HG03457 (cell line): ENCODE results near the gene DERL3.
A peak's percentile ranks its signal among the peaks of the same experiment; 100 is the strongest.

Experiments
- ATAC-seq: cut with Tn5 transposase; IDR thresholded peaks from one replicate; pipeline ENCODE4 v1.9.1; 2021; ENCODE audit warnings: moderate number of reproducible peaks; ENCODE audit not compliant: unreplicated experiment

DERL3 gene

DNA sequence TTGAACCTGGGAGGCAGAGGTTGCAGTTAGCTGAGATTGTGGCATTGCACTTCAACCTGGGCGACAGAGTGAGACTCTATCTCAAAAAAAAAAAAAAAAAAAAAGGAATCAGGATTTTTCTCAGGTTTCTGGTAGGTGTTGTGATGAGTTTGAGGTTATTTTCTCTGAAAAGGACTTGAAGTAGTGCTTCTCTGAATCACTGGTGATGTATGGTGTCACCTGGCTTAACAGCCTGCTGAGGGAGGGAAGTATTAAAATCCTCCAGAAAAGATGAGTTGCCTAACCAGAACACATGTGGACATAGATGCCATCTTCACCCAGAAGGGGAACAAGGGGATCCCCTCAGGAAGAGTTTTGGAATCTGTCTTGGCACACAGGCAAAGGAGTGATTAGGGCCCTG lies 32.0 kb downstream of the DERL3 start:
- ATAC-seq, result no peak

DNA sequence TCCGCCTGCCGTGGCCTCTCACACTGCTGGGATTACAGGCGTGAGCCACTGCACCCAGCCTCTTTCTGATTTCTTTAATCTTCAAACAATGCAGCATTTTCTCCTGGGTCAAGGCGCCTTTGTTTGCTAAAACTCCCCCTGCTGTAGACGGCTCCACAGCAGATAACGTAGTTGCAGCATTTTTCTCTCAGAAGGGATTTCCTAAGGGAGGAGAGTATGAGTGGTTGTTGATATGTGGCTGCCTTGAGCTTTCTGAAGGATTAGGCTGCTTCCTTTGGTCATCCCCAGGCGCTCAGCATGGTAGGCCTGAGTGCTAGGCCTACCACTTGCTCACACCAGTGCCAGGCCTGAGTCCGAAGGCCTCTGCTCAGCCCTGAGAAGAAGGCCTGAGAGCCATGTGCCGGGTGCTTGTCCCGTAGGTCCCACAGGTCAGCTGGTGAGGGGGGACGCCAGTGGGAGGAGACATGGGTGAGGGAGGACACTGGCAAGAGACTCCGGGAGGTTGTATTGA lies 34.0 kb downstream of the DERL3 start:
- ATAC-seq, result no peak

DNA sequence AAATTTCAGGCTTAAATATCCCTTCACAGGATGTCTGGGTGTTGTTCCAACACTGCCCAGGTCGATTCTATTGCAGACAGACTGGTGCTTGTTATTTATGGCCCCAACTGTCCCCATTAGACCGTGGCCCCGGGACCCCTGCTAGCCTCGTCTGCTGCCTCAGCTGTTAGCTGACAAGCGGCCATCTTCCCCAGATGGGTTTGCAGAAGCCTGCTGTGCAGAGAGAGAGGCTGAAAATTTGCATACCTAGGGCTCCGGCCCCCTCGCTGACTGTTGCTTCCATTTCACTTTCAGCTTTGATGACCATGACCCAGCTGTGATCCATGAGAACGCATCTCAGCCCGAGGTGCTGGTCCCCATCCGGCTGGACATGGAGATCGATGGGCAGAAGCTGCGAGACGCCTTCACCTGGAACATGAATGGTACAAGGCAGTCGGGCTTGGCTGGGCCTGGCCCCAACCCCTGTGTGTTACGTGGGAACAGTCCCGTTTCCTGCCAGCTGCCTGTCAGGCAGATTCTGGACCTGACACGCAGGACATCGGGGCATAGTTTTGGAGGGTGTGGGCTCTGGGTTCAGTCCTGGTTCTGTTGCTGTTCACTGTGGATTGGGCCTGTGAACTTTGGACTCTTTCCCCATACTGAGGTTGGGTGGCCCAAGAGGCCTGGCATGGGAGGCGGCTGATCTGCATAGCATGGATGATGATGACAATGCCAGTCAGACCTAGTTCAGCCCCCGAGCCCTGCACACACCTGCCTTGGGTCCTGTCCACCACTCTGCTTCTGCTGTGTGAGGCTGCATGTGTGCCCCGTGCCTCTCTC lies 35.6 kb downstream of the DERL3 start:
- no peak for ATAC-seq

DNA sequence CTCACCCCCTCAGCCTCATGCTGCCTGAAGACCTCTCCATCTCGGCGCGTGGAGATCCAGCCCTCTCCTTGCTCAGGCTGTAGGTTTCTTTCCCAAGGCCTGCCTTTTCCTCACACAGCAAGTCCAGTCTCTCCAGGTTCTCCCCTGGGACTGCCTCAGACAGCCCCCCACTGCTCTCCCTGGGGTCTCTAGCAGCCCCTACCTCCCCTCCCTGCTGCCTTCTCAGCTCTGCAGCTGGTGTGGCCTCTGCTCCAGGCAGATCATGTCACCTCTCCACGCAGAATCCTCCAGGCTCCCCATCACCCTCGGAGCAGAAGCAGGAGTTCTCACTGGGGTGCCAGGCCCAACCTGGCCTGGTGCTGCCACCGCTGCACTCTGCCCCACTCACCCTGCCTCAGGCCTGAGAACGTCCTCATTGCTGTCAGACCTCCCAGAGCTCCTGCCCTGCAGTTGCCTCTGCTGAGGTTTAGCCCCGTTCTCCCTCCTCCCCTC lies 36.9 kb downstream of the DERL3 start:
- ATAC-seq, result no peak

DNA sequence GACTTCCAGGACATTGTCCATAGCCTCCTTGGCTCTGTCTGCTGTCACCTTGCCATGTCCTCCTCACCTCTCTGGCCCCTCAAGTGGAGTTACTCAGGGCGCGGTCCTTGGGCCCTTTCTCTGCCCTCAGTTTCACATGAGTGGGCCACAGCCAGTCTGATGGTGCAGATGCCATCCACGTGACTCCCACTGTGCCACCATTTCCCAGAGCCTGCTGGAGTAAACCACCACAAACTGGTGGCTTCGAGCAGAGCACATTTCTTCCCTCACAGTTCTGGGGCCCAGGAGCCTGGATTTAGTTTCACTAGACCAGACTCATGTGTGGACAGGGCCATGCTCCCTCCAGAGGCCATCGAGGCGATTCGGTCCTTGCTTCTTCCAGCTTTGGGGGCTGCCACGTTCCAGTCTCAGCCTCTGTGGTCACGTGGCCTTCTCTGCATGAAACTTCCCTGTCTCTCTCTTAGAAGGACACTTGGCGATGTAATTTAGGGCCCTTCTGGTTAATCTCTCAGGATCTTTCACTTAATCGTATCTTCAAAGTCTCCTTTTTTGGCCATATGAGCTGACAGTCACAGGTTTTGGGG lies 37.5 kb downstream of the DERL3 start:
- no peak for ATAC-seq

DNA sequence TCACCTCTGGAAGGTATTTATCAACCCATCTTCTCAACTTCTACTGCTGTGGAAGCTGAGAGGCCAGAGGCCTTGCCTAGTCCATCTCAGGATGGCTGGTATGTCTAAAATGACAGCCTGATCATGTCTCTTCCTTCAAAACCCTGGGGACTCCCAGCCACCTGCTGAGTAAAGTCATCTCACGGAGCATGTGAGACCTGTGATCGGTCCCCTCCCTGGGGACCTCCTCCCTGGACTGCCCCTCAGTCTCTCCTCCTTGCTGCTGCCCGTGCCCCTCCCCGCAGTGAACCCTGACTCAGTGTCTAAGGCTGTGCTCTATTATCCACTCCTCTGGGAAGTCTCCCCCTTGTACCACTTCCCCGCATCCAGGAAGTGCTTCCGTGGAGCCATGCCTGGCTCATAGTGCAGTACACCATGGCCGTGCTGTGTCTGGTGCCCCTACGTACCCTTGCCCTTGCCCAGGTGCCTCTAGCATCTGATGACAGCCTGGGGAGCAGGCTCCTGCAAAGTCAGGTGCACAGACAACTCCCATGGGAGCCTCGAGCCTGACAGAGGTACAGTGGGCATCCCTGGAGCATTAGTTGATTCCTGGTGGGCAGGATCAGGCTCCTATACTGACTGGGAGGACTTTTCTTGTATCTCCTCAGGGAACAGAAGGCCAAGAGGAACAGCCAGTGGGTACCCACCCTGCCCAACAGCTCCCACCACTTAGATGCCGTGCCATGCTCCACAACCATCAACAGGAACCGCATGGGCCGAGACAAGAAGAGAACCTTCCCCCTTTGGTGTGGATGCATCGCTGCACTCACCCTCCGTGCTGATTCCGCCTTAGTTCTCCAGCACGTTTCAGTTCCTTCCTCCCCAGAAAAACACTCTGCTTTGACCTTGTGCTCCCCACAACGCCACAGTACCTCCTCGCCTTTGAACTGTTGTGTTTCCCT lies 38.2 kb downstream of the DERL3 start:
- no peak for ATAC-seq

DNA sequence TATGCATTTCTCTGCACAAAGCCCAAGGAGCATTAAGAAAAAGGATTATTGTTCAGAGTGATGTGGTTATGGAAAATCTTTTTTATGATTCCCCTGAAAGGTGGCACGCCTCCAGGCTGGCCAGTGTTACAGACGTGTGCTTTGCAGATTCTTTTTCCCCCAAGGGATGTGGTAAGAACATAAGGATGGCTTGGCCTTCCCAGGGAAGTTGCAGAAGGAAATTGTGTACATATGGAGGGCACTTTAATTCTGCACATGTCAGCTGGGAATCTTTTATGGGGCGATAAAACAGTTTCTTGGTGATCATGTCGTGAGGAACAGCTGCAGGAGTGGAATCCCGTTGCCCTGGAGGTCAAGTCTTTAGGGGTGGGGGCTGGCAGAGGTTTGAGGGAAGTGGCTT lies 42.3 kb downstream of the DERL3 start:
- no peak for ATAC-seq

DNA sequence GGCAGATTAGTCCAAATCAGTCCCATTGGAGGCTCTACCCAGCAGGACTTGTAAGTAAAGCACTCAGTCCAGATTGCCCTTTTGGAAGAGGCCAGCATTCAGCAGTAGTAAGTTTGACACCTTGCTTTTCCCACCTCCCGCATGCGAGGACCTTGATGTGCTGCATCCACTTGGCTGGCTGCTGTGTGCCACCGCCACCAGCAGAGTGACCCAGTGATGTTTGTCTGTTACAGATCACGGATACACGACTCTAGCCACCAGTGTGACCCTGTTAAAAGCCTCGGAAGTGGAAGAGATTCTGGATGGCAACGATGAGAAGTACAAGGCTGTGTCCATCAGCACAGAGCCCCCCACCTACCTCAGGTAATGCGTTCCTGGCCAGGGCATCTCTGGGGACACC lies 45.5 kb downstream of the DERL3 start:
- ATAC-seq, result no peak

DNA sequence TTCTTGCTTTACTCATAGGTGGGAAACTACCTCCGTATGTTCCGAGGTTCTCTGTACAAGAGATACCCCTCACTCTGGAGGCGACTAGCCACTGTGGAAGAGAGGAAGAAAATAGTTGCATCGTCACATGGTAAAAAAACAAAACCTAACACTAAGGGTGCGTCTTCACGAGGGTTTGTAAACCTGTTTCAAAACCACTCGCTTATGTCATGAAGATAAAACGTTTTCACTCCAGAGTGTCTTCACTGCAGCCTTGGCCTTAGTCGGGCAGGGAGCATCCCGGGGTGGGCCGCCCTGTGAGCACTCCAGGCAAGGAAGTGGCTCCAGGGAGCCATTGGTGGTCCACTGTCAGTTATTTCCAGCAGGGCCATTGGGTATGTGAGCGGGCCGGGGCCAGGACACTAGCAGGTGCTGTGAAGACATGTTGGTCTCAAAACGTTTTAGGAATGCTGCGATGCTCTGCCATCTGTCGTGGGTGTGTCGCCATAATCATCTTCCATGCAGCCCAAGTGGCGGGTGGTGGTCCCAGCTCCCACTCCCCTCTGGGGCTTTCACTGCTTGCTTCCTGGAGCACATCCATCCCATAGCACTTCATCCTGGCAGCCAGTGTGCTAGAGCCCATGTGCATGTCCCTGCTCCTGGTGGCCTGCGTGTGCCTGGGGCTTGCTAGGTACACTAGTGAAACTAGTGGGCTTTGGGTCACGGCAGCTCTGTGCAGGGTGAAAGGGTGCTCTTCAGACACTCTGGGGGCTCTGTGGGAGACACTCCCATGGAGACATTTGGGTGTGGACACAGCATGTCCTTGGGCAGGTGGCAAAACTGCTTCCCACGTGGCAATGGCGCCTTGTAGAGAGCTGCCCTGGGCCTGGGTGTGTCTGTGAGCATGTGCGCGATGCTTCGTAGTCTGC lies 46.8 kb downstream of the DERL3 start:
- ATAC-seq, result no peak

DNA sequence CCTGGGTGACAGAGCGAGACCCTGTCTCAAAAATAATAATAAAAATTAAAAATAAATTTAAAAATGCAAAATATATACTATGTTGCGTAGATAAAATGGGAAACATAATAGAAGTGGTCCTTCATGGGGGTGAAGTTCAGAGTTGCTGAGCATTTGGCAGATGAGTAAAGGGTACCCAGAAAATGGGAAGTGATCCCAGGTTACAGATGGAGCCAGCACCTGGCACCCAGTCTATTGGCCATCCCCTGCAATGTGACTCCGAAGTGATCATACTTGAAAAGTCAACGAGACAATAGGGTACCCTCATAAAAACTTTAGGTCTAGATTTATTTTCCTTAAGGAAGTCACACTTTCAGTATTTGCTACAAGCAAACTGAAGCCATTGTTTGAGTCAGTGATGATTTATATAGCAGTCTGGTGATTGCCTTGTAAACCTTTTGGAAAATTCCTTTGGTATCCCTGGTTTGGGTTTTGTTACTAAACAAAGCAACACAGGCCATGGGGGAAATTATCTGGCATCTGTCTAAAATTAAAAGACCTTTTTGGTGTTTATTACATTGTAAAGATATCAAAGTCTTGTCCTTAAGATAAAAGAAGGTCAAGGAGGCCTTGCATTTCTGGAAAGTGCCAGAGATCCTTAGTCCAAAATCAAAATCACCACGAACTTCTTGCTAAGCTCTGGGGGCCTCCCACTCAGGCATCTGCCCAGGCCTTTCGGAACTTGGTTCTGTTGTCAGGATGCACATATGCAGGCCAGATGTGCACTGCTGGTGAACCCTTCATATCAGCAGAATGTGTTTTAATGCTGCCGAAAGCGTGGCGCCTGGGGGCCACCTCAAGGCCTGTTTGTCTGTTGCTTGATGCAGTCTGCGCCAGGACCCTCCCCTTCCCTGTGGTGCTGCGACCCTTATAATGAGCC lies 47.7 kb downstream of the DERL3 start:
- no peak for ATAC-seq

DNA sequence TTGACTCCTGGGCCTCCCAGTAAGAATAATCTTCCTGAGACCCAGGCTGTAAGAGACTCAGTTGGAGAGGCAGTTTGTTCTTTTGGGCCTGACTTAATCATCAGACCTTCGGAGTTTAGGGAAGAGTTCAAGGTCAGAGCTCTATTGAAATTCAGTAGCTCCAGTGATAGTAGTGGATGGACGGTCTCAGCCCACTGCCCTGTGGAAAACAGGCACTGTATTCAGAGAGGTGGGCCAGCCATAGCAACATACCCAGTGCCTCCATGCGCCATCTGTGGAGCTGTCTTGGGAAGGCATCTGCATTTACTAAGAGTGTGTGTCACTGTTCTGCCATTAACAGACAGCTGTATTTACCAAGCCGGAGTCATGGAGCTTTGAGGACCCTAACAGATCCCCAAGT lies 49.2 kb downstream of the DERL3 start:
- no peak for ATAC-seq

DNA sequence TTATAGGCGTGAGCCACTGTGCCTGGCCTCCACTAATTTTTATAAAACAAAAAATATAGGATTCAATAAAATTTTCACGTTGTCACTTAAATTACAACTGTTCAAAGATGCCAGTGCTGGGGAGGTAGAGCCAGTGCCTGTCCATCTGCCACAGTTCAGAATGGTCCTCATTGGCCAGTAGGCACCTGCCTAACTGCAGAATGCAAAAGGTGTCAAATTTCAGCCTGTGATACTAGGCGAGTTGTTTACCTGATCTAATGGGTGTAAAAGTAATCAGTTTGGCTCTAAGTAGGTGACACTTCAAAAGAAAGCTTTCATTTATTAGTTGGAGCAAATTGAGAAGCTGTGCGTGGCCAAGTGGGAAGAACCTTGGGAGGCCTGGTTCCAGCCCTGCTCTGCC lies 49.7 kb downstream of the DERL3 start:
- no peak for ATAC-seq

DNA sequence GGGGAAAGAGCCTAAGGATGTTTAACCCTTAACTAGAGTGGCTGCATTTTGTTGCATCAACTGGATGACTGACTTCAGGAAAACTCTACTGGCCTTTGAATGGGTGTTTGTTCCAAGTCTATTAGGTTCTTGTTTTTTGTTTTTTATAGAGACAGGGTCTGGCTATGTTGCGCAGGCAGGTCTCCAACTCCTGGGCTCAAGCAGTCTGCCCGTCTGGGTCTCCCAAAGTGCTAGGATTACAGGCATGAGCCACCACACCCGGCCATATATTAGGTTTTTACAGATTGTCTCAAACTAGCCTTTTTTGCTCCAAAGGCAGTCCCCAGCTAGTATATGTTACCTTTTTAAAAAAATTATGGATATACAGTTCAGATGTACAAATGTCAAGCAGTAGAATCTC lies 50.9 kb downstream of the DERL3 start:
- ATAC-seq, result no peak

DNA sequence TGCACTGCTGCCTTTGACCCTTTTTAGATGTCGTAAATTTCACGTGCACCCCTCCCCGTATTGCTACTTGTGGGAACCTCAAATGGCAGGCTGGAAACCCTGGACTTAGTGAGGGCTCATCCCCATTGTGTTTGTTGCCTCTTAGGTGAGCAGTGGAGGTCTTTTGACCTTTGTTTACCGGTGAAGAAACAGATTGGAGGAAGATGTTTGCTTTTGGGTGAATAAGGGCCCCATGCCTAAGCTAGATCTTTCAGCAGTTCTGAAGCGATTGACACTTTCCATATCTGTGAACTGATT lies 51.3 kb downstream of the DERL3 start:
- ATAC-seq, result no peak

DNA sequence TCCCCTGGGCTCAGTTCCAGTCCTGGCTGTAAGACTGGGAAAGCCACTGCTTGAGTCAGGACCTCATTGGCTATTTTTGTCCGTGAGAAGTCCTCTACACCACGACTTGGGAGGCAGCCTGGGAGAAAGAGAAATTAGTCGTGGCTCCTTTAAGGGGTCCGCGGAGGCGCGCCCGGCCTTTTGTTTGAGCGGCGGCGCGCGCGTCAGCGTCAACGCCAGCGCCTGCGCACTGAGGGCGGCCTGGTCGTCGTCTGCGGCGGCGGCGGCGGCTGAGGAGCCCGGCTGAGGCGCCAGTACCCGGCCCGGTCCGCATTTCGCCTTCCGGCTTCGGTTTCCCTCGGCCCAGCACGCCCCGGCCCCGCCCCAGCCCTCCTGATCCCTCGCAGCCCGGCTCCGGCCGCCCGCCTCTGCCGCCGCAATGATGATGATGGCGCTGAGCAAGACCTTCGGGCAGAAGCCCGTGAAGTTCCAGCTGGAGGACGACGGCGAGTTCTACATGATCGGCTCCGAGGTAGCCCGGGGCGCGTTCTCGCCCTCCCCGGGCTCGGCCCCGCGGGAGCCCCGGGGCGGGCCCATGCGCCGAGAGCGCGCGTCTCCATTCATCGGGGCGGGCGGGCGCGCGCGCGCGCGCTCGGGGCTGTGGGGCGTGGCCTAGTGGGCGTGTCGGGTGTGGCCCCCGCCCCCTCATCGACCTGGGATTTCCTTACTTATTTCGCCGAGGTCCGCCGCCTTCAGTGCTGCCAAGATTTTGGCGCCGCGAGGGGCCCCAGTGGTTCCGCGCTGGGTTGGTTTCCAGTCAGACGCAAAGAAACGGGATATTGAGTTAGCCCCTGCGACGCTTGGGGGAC lies 51.8 kb downstream of the DERL3 start, which contains the start of gene SMARCB1:
Gene SMARCB1 (plus strand): TSS at position 215 of the 848 bp plus-strand sequence. CDS start 204 bp downstream, at position 419.
- ATAC-seq, result peak; percentile 43

DNA sequence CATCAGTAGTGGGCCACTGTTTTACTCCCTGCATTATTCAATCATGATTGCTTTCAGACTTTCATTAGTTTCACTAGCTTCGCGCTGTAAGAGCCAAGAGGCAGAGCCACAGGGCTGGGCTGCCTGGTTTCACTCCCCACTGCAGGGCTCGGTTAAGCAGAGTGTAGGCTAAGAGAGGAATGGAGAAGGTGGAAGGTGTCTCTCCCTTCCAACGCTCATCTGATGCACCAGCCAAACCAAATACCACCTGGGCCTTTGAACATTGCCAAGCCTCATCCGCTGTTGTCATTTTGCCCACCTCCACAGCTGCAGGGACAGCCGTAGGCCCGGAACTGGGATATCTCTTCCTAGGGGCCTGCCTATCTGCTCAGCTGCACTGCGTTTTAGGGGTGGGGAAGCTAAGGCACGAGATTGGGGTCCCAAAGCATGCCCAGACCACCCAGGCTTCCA lies 52.5 kb downstream of the DERL3 start:
- no peak for ATAC-seq
